ENCODE results near the gene CFAP58. TPM values are rescaled to one million over a fixed set of nuclear protein-coding genes. Genes with fewer than 3 reads are reported as not detected.
A peak's percentile ranks its signal among the peaks of the same experiment; 100 is the strongest.

CFAP58 gene
- total RNA-seq, 2 donors from 2014 or later = 3.5 to 4.8 TPM

DNA sequence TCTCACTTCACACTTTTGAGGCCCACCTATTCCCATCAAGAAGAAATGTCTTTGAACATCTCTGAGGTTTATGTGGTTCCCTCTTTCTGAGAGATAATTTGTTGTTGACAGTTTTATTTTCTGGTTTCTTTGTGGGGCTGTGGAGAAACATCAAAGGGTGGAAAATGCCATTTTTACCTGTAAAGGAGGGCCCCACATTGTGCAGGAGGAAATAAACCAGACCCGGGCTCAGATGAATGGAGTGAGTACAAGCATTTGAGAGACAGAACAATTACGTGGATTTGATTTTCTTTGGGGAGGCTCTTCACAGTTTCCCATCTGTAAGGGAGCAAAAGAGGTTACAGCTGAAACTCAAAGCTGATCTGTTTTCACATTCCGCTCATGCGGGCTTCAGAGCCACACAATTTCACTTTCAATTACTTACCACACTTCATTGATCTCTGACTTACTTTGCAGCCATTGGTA lies 45.2 kb upstream of the CFAP58 start:
- Histone ChIP-seq H3K9me3 (no peaks in the 10 kb centered on the region), H3K36me3 (peaks cover 39% of the 10 kb centered on the region), H3K27me3 (no peaks in the 10 kb centered on the region), H3K27ac (peak overlapping the region; percentile 96 to 97), H3K4me1 (peaks cover 0 to 92% of the 10 kb centered on the region in 2 donors), H3K4me3 (no peak overlapping the region)
- DNase-seq (ENCODE audit: low spot score) = no peak
- TF ChIP-seq, protein P1, sequence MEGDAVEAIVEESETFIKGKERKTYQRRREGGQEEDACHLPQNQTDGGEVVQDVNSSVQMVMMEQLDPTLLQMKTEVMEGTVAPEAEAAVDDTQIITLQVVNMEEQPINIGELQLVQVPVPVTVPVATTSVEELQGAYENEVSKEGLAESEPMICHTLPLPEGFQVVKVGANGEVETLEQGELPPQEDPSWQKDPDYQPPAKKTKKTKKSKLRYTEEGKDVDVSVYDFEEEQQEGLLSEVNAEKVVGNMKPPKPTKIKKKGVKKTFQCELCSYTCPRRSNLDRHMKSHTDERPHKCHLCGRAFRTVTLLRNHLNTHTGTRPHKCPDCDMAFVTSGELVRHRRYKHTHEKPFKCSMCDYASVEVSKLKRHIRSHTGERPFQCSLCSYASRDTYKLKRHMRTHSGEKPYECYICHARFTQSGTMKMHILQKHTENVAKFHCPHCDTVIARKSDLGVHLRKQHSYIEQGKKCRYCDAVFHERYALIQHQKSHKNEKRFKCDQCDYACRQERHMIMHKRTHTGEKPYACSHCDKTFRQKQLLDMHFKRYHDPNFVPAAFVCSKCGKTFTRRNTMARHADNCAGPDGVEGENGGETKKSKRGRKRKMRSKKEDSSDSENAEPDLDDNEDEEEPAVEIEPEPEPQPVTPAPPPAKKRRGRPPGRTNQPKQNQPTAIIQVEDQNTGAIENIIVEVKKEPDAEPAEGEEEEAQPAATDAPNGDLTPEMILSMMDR (IDR thresholded peaks at IDR 0.05) = no peak

DNA sequence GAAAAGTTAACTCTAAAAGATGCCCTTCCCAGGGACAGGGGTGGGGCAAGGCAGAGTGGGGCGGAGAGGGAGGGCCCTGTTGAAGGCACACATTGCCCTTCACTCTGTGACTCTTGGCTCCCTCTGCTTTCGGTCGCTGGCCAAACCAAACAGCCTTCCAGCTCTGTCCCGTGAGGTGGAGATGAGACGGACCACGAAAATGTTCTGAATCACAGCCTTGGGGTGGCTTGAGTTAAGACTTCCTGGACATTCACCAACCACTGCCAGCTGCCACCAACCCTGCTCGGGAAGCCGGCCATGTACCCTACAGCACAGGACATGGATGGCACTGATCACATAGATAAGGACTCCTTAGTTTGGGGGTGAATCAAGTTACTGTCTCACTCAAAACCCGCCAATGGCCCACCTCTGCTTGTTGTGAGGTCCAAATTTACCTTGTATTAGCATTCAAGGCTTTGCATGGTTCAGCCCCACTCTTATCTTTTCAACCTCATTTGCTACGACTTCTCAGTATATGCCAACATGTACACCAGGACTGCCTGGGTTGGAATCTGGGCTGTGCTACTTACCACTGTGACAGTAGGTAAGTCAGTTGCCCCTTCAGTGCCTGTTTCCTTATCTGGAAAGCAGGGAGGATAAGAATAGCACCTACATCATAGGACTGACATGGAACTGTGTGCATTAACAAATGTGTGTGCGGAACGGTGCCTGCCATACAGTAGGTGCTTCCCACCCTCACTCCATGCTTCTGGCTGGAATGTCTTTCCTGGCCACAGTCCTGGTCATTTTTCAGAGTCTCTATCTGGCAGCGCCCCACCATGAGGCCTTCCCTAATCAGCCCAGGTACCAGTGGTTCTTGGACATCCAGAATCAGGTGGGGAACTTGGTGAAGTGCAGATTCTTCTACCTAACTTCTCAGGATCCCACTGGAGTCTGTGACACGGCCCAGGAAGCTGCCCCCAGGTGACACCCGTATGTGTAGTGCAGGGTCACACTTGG lies 43.4 kb upstream of the CFAP58 start:
- Histone ChIP-seq H3K9me3 (no peaks in the 10 kb centered on the region), H3K4me3 (no peak overlapping the region), H3K36me3 (peaks cover 57% of the 10 kb centered on the region), H3K27me3 (no peaks in the 10 kb centered on the region), H3K27ac (peak overlapping the region; percentile 96 to 97), H3K4me1 (peaks cover 0 to 82% of the 10 kb centered on the region in 2 donors)
- peak; percentile 88 for DNase-seq (ENCODE audit: low spot score)
- TF ChIP-seq, protein P1 (IDR thresholded peaks at IDR 0.05) = no peak

DNA sequence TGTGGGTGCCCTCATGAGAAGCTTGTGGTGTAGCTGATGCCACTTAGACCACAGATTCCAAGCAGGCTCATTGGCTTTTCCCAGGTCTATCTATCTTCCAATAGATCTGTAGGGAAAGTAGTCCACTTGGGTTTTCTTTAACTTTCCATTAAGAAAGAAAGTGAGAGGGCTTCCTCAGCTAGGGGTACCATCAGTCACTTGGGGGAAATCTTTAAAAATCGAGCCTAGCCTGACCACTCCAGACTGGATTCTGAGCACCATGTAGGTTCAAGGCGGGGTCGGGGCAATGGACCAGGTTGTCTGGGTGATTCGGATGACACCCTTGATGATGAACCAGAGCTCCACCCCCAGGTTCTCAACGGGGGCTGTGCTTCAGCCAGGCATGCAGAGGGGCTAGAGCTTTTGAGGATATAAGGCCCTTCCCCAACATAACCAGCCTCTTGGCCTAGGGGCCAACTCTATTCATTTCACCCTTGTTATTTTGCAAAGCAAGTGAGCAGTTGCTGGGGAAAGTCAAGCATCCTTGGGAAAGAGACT lies 42.4 kb upstream of the CFAP58 start:
- no peak for DNase-seq (ENCODE audit: low spot score)
- Histone ChIP-seq H3K36me3 (peaks cover 63% of the 10 kb centered on the region), H3K27me3 (no peaks in the 10 kb centered on the region), H3K27ac (peak overlapping the region; percentile 96 to 97), H3K4me1 (peaks cover 0 to 75% of the 10 kb centered on the region in 2 donors), H3K4me3 (no peak overlapping the region), H3K9me3 (no peaks in the 10 kb centered on the region)
- TF ChIP-seq, protein P1 (IDR thresholded peaks at IDR 0.05) = no peak

DNA sequence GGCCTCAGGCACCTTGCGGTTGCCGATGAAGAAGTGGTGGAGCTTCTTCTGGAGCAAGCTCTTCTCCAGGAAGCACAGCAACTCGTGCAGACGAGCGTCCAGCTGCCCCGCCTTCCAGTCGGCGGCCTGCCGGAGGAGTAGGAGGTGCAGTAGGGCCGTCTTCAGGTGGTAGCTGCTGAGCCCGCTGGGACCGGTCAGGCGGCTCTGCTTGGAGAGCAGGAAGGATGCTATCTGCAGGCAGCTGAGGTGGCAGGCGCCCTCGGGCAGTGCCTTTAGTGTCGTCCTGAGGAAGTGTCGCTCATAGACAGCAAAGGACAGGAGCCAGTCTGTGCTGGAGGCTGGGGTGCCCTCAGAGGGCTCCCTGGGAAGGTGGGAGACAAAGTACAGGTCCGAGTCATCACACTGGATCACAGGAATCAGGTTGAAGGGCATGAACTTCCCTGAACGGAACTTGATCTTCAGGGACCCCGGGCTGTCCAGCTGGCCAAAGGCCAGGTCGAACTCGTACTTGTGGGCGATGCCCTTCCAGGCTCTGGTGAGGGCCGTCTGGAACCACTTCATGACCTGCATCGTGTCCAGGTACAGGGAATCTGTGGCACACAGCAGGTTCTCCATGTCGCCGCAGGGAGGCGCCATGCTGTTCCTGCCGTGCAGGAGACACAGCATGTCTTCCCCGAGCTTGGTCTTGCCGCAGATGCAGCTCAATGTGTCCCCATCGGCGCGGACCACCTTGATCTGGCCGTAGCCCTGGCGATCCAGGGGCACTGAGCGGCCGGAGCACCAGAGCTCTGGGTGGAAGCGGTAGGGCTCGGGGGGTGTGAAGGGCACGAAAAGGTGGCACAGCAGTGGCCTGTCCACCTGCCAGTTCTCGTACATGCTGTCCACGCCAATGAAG lies 38.8 kb upstream of the CFAP58 start:
- TF ChIP-seq, protein P1 (IDR thresholded peaks at IDR 0.05) = no peak
- no peak for DNase-seq (ENCODE audit: low spot score)
- Histone ChIP-seq H3K9me3 (no peaks in the 10 kb centered on the region), H3K4me1 (peaks cover 0 to 82% of the 10 kb centered on the region in 2 donors), H3K4me3 (no peak overlapping the region), H3K27me3 (no peaks in the 10 kb centered on the region), H3K27ac (peak overlapping the region in 1 of 2 donors; percentile 24), H3K36me3 (peaks cover 53% of the 10 kb centered on the region)

DNA sequence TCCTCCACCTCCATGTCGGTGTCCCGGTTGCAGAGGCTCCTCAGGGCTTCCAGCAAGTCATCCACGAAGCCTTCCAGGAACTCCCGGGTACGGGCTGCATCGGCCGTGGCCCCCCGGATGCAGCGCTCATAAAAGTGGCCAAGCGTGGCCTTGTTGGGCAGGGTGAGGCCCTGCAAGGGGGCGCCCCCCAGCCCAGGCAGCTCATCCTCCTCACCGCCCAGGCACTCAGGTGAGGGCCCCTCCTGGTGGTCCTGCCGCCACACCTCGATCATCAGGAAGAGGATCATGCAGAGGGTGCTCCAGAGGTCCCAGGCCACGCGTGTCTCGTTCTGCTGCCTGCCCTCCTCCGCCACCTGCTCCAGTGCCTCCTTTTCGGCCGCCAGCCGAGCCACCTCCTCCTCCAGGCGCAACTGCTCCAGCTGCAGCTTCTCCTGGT lies 38.1 kb upstream of the CFAP58 start:
- no peaks in the 10 kb centered on the region for H3K9me3 ChIP-seq
- H3K27ac ChIP-seq = peak overlapping the region in 1 of 2 donors; percentile 99
- TF ChIP-seq, protein P1 (IDR thresholded peaks at IDR 0.05) = no peak
- H3K27me3 ChIP-seq = no peaks in the 10 kb centered on the region
- H3K4me1 ChIP-seq = peaks cover 0 to 82% of the 10 kb centered on the region in 2 donors
- no peak for DNase-seq (ENCODE audit: low spot score)
- no peak overlapping the region for H3K4me3 ChIP-seq
- peaks cover 53% of the 10 kb centered on the region for H3K36me3 ChIP-seq

Measured in right atrium auricular region (tissue), 2 donors.